ENCODE data around the gene CNOT8. TPM values are rescaled to one million over a fixed set of nuclear protein-coding genes. Genes with fewer than 3 reads are reported as not detected.

The CNOT8 gene
- total RNA-seq, 1 experiment from 2014 or later = 72.3 TPM

GRCh38 chr5:154860123-154860522, 1.7 kb downstream of the CNOT8 start:
- CTCF ChIA-PET = interaction anchor here (0.5 kb wide), 1 partner anchor 228 kb away, joined by 4 read pairs; no protein-coding TSS in a partner anchor

GRCh38 chr5:154860765-154861164, 2.3 kb downstream of the CNOT8 start:
- TF ChIP-seq EZH2 (IDR thresholded peaks at IDR 0.05; ENCODE audit: low read depth) = no peak
- TF ChIP-seq CTCF (conservative IDR thresholded peaks at IDR 0.05) = no peak
- no TSS peak for BruUV-seq (replicated peaks)
- Histone ChIP-seq H3K36me3 (ENCODE audit: low read depth) (peaks cover 27% of the 10 kb centered on the region), H3K4me3 (peak overlapping the region; percentile 88; the same call in 1 of the 2 replicates), H3K79me2 (ENCODE audit: low read depth) (peaks cover 56% of the 10 kb centered on the region), H3K9me3 (ENCODE audit: insufficient read depth, low read depth) (no peaks in the 10 kb centered on the region), H3K4me1 (replicated peaks; ENCODE audit: insufficient read depth) (peaks cover 24% of the 10 kb centered on the region), H3K27me3 (ENCODE audit: insufficient read depth, low read depth) (no peaks in the 10 kb centered on the region), H3F3A (ENCODE audit: insufficient read depth, low read depth) (peaks cover 32% of the 10 kb centered on the region), H3K27ac (peak overlapping the region; percentile 84; the same call in 1 of the 2 replicates), H4K20me1 (ENCODE audit: insufficient read depth) (peaks cover 39% of the 10 kb centered on the region; the same call in 1 of the 2 replicates), H2AFZ (no peak overlapping the region), H3K4me2 (peak overlapping the region; percentile 93), H3K9me2 (ENCODE audit: insufficient read depth) (no peaks in the 10 kb centered on the region)
- ChIA-PET CTCF (interaction anchor here (0.5 kb wide), 1 partner anchor 229 kb away, joined by 4 read pairs; no protein-coding TSS in a partner anchor), POLR2A (ENCODE audit: unreplicated experiment) (interaction anchor here (0.7 kb wide), 1 partner anchor 18 kb away, joined by 4 read pairs; no protein-coding TSS in a partner anchor)
- intact Hi-C loops (cut with micrococcal nuclease; ENCODE audit: unreplicated experiment) = no loop called here
- no peak for DNase-seq

More at GRCh38 chr5:154860123-154860522, 1.7 kb downstream of the CNOT8 start:
- POLR2A ChIA-PET (ENCODE audit: unreplicated experiment) = interaction anchor here (0.7 to 1.0 kb wide), 2 partner anchors 17 to 36 kb away, joined by 4 read pairs; no protein-coding TSS in a partner anchor
- DNase-seq = peak; percentile 44 to 67
- H3K9me2 ChIP-seq (ENCODE audit: insufficient read depth) = no peaks in the 10 kb centered on the region
- no TSS peak for BruUV-seq (replicated peaks)
- H3F3A ChIP-seq (ENCODE audit: insufficient read depth, low read depth) = peaks cover 32% of the 10 kb centered on the region
- peak overlapping the region; percentile 88 for H3K4me3 ChIP-seq
- H3K36me3 ChIP-seq (ENCODE audit: low read depth) = peaks cover 22% of the 10 kb centered on the region
- no peaks in the 10 kb centered on the region for H3K9me3 ChIP-seq (ENCODE audit: insufficient read depth, low read depth)
- H3K27ac ChIP-seq = peak overlapping the region; percentile 84
- H3K4me1 ChIP-seq (replicated peaks; ENCODE audit: insufficient read depth) = peaks cover 24% of the 10 kb centered on the region
- TF ChIP-seq CTCF (conservative IDR thresholded peaks at IDR 0.05) (no peak), EZH2 (IDR thresholded peaks at IDR 0.05; ENCODE audit: low read depth) (no peak)
- H3K4me2 ChIP-seq = peak overlapping the region; percentile 93
- no peak overlapping the region for H2AFZ ChIP-seq
- peaks cover 56% of the 10 kb centered on the region for H3K79me2 ChIP-seq (ENCODE audit: low read depth)
- intact Hi-C loops (cut with micrococcal nuclease; ENCODE audit: unreplicated experiment) = no loop called here
- H3K27me3 ChIP-seq (ENCODE audit: insufficient read depth, low read depth) = no peaks in the 10 kb centered on the region
- peaks cover 35% of the 10 kb centered on the region; the same call in 1 of the 2 replicates for H4K20me1 ChIP-seq (ENCODE audit: insufficient read depth)

GRCh38 chr5:154861946-154862345, 3.5 kb downstream of the CNOT8 start:
- BruUV-seq (replicated peaks) = no TSS peak
- no peak for TF ChIP-seq CTCF (conservative IDR thresholded peaks at IDR 0.05)
- no peak for TF ChIP-seq EZH2 (IDR thresholded peaks at IDR 0.05; ENCODE audit: low read depth)
- Histone ChIP-seq H3K4me2 (no peak overlapping the region), H3K9me3 (ENCODE audit: insufficient read depth, low read depth) (no peaks in the 10 kb centered on the region), H3K36me3 (ENCODE audit: low read depth) (peaks cover 35% of the 10 kb centered on the region), H3K27me3 (ENCODE audit: insufficient read depth, low read depth) (no peaks in the 10 kb centered on the region), H2AFZ (no peak overlapping the region), H3K4me3 (no peak overlapping the region), H3F3A (ENCODE audit: insufficient read depth, low read depth) (peaks cover 23% of the 10 kb centered on the region), H3K4me1 (replicated peaks; ENCODE audit: insufficient read depth) (peaks cover 19% of the 10 kb centered on the region), H4K20me1 (ENCODE audit: insufficient read depth) (peaks cover 39% of the 10 kb centered on the region; the same call in 1 of the 2 replicates), H3K27ac (no peak overlapping the region), H3K9me2 (ENCODE audit: insufficient read depth) (no peaks in the 10 kb centered on the region), H3K79me2 (ENCODE audit: low read depth) (peaks cover 56% of the 10 kb centered on the region)
- ChIA-PET CTCF (no interaction called here), POLR2A (ENCODE audit: unreplicated experiment) (no interaction called here)
- intact Hi-C loops (cut with micrococcal nuclease; ENCODE audit: unreplicated experiment) = no loop called here
- no peak for DNase-seq
